Measurements from ENCODE around the gene DVL3.

DNA sequence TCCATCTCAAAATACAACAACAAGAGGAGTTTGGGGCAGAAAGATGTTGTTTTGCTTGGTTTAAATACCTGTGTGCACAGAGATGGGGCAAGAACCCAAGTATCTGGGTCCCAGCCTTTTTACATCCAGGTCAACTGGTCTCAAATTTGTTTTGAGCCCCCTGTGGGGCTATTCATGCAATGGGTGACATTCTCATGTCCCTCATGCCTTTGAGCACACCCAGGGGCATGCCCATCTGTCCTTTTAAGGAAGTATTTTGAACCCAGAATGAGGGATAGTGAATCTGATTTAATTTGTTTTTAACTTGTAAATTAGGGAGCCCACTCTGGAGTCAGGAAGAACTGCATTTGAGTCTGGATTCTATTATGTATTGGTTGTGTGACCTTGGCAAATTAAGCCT lies 45.6 kb downstream of the DVL3 start:
- TF ChIP-seq, protein P1, sequence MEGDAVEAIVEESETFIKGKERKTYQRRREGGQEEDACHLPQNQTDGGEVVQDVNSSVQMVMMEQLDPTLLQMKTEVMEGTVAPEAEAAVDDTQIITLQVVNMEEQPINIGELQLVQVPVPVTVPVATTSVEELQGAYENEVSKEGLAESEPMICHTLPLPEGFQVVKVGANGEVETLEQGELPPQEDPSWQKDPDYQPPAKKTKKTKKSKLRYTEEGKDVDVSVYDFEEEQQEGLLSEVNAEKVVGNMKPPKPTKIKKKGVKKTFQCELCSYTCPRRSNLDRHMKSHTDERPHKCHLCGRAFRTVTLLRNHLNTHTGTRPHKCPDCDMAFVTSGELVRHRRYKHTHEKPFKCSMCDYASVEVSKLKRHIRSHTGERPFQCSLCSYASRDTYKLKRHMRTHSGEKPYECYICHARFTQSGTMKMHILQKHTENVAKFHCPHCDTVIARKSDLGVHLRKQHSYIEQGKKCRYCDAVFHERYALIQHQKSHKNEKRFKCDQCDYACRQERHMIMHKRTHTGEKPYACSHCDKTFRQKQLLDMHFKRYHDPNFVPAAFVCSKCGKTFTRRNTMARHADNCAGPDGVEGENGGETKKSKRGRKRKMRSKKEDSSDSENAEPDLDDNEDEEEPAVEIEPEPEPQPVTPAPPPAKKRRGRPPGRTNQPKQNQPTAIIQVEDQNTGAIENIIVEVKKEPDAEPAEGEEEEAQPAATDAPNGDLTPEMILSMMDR (IDR thresholded peaks at IDR 0.05) = no peak
- TF ChIP-seq POLR2A (IDR thresholded peaks at IDR 0.05) = no peak
